Measurements from ENCODE around the gene IL1R1. TPM values are rescaled to one million over a fixed set of nuclear protein-coding genes. Genes with fewer than 3 reads are reported as not detected.
A peak's percentile ranks its signal among the peaks of the same experiment; 100 is the strongest.

The IL1R1 gene
- polyA plus RNA-seq, 3 donors: 24.9 to 34.1 (median 29.5) TPM

GRCh38 chr2:102129082-102129481 is 13.5 kb upstream of the IL1R1 start:
- no peak for DNase-seq

GRCh38 chr2:102129951-102130646 is 12.4 kb upstream of the IL1R1 start:
- no peak for DNase-seq

GRCh38 chr2:102130647-102130991 is 11.9 kb upstream of the IL1R1 start:
- no peak for DNase-seq

- DNase-seq: no peak
Measured at GRCh38 chr2:102131564-102131963, 11.0 kb upstream of the IL1R1 start.

- DNase-seq: no peak
Measured at GRCh38 chr2:102137138-102137537, 5.4 kb upstream of the IL1R1 start.

GRCh38 chr2:102138331-102138730 is 4.2 kb upstream of the IL1R1 start:
- DNase-seq: no peak

GRCh38 chr2:102139851-102140250 is 2.7 kb upstream of the IL1R1 start:
- no peak for DNase-seq

- DNase-seq: no peak
Measured at GRCh38 chr2:102140377-102140776, 2.2 kb upstream of the IL1R1 start.

GRCh38 chr2:102141011-102141943 is 1.3 kb upstream of the IL1R1 start:
- peak; percentile 59 for DNase-seq

GRCh38 chr2:102142829-102143449 is 393 bp downstream of the IL1R1 start:
- no peak for DNase-seq

- DNase-seq: no peak
Measured at GRCh38 chr2:102143450-102143985, 972 bp downstream of the IL1R1 start.

GRCh38 chr2:102144128-102144527 is 1.6 kb downstream of the IL1R1 start:
- no peak for DNase-seq

- DNase-seq: no peak
Measured at GRCh38 chr2:102145107-102145506, 2.6 kb downstream of the IL1R1 start.

GRCh38 chr2:102145934-102146333 is 3.4 kb downstream of the IL1R1 start:
- no peak for DNase-seq

- DNase-seq: no peak
Measured at GRCh38 chr2:102147935-102148334, 5.4 kb downstream of the IL1R1 start.

GRCh38 chr2:102149243-102149642 is 6.7 kb downstream of the IL1R1 start:
- no peak for DNase-seq

GRCh38 chr2:102149644-102150455 is 7.3 kb downstream of the IL1R1 start:
- no peak for DNase-seq

GRCh38 chr2:102154364-102154763 is 11.8 kb downstream of the IL1R1 start:
- no peak for DNase-seq

GRCh38 chr2:102154946-102155702 is 12.6 kb downstream of the IL1R1 start:
- DNase-seq: no peak

GRCh38 chr2:102155703-102156515 is 13.4 kb downstream of the IL1R1 start:
- DNase-seq: no peak

Measured in renal pelvis (tissue), 4 donors.